ENCODE results near the gene RNASE12.
"Not testable (repeated sequence)": the region's sequence is repeated elsewhere in the genome, so short reads cannot be mapped to it uniquely, and the experiment has no call there.

Gene RNASE12

GRCh38 chr14:20613094-20614037 lies 22.2 kb upstream of the RNASE12 start:
- ATAC-seq, result peak; percentile 86 to 88

- ATAC-seq, result no peak
These were observed 21.2 kb upstream of the RNASE12 start for GRCh38 chr14:20612403-20612802.

- ATAC-seq, result no peak
These were observed 20.1 kb upstream of the RNASE12 start for GRCh38 chr14:20611277-20611676.

- peak; percentile 7 to 12 for ATAC-seq
These were observed 19.0 kb upstream of the RNASE12 start for GRCh38 chr14:20610002-20610765.

- peak; percentile 4 to 8 for ATAC-seq
These were observed 18.2 kb upstream of the RNASE12 start for GRCh38 chr14:20609215-20610001.

- ATAC-seq, result no peak
These were observed 17.4 kb upstream of the RNASE12 start for GRCh38 chr14:20608383-20609110.

- no peak for ATAC-seq
These were observed 16.4 kb upstream of the RNASE12 start for GRCh38 chr14:20607617-20608016.

GRCh38 chr14:20606902-20607242 lies 15.7 kb upstream of the RNASE12 start:
- no peak for ATAC-seq

GRCh38 chr14:20606190-20606901 lies 15.2 kb upstream of the RNASE12 start:
- ATAC-seq, result no peak

GRCh38 chr14:20603813-20604690 lies 12.9 kb upstream of the RNASE12 start:
- no peak for ATAC-seq

GRCh38 chr14:20602583-20602982 lies 11.4 kb upstream of the RNASE12 start:
- ATAC-seq, result no peak

GRCh38 chr14:20601522-20601921 lies 10.3 kb upstream of the RNASE12 start:
- ATAC-seq, result no peak

- no peak for ATAC-seq
These were observed 5.9 kb upstream of the RNASE12 start for GRCh38 chr14:20597108-20597507.

- ATAC-seq, result not testable (repeated sequence)
These were observed 4.5 kb upstream of the RNASE12 start for GRCh38 chr14:20595726-20596125.

- no peak for ATAC-seq
These were observed 1.4 kb upstream of the RNASE12 start for GRCh38 chr14:20592574-20592973.

- peak; percentile 13 to 27 for ATAC-seq
These were observed 3.6 kb downstream of the RNASE12 start, which contains the start of gene RNASE11 for GRCh38 chr14:20587489-20588154. Gene RNASE11, minus strand, starts transcription at chr14:20588001.

- no peak for ATAC-seq
These were observed 7.3 kb downstream of the RNASE12 start for GRCh38 chr14:20583908-20584307.

GRCh38 chr14:20583142-20583541 lies 8.0 kb downstream of the RNASE12 start:
- no peak for ATAC-seq

- ATAC-seq, result no peak
These were observed 10.9 kb downstream of the RNASE12 start for GRCh38 chr14:20580242-20580641.

Measured in activated CD4-positive, CD25-positive, alpha-beta regulatory T cell treated with anti-CD3 and anti-CD28 coated beads, Interleukin-2, amount 50 U/mL, for 24 hours (primary cell).